Tibial nerve (tissue), 4 donors: ENCODE results near the gene MIEN1. TPM values are rescaled to one million over a fixed set of nuclear protein-coding genes. Genes with fewer than 3 reads are reported as not detected.
A peak's percentile ranks its signal among the peaks of the same experiment; 100 is the strongest.

Experiments
- DNase-seq, 2 donors: peaks; one replicate each; pipeline ENCODE4 v3.0.0-alpha.2; 2019; ENCODE audit warnings: low spot score in 2 of 2
- H3K27ac ChIP-seq, 4 donors: fragments of 200-600 bp; sonication (generic) in 3 of 4; one replicate each; pipeline ENCODE4 v1.5.1; 2017 to 2019; ENCODE audit warnings: mild to moderate bottlenecking in 1 of 4
- H3K27me3 ChIP-seq, 2 donors: fragments of 200-600 bp; sonication (generic) in 1 of 2; one replicate each; pipeline versions ENCODE4 v1.5.1 to v1.6.0; 2017 to 2019
- H3K36me3 ChIP-seq, 3 donors: fragments of 200-600 bp; sonication (generic); one replicate each; pipeline ENCODE4 v1.5.1; 2018 to 2019
- H3K4me1 ChIP-seq, 4 donors: fragments of 200-600 bp; sonication (generic) in 3 of 4; one replicate each; pipeline ENCODE4 v1.5.1; 2017 to 2019
- H3K4me3 ChIP-seq, 4 donors: fragments of 200-600 bp; sonication (generic) in 3 of 4; one replicate each; pipeline ENCODE4 v1.5.1; 2017 to 2019; ENCODE audit warnings: mild to moderate bottlenecking in 1 of 4, moderate library complexity in 1 of 4
- H3K9me3 ChIP-seq, 4 donors: fragments of 200-600 bp; sonication (generic) in 3 of 4; one replicate each; pipeline ENCODE4 v1.5.1; 2017 to 2019
- CTCF ChIP-seq, 5 experiments: fragments of 200-600 bp in 3 of 5; fragments of 450-650 bp in 2 of 5; sonication (generic) in 3 of 5; IDR thresholded peaks; one replicate each; pipeline ENCODE4 v1.5.1; 2016 to 2019; ENCODE audit warnings: antibody characterized with exemption in 5 of 5, mild to moderate bottlenecking in 3 of 5, moderate library complexity in 2 of 5
- EP300 ChIP-seq, 2 donors: sonication (generic); formaldehyde crosslinking; IDR thresholded peaks; one replicate each; pipeline ENCODE4 v1.6.1; 2017; ENCODE audit warnings: antibody characterized with exemption in 2 of 2, mild to moderate bottlenecking in 1 of 2
- POLR2A ChIP-seq, 2 donors: fragments of 450-650 bp; IDR thresholded peaks; one replicate each; pipeline ENCODE4 v1.6.1; 2017; ENCODE audit warnings: antibody characterized with exemption in 2 of 2, mild to moderate bottlenecking in 2 of 2, moderate library complexity in 2 of 2
- WGBS, 2 donors: methylation state at CpG; one replicate each; pipeline ENCODE4 v1.1.5; 2018; 5-methylcytosine and 5-hydroxymethylcytosine counted together
- total RNA-seq, 4 donors: library from RNA; depleted of rRNA; stranded (reverse); fragments of >200 nt; gene quantifications; one replicate each; pipeline ENCODE4 v1.1.0, GENCODE V29; 2016

Gene MIEN1
- total RNA-seq, 4 donors from 2014 or later, result 29.8 to 65.3 (median 43.5) TPM

- peak in 1 of 2 donors; percentile 64 for TF ChIP-seq EP300 (IDR thresholded peaks at IDR 0.05)
- TF ChIP-seq POLR2A (IDR thresholded peaks at IDR 0.05), result no peak
- H3K4me1 ChIP-seq, result peaks cover 0 to 84% (median 55%) of the 10 kb centered on the region in 4 donors
- no peaks in the 10 kb centered on the region for H3K9me3 ChIP-seq
- 39 to 40% methylated on average over 8 of the region's 8 CpGs for WGBS, 2 donors
- peaks cover 0 to 46% (median 7%) of the 10 kb centered on the region in 3 donors for H3K36me3 ChIP-seq
- H3K4me3 ChIP-seq, result peak overlapping the region in 1 of 4 donors; percentile 1
- H3K27me3 ChIP-seq, result no peaks in the 10 kb centered on the region
- H3K27ac ChIP-seq, result peak overlapping the region in 3 of 4 donors; percentile 81 to 97 (median 97)
- DNase-seq, result no peak
Measured at GRCh38 chr17:39706383-39706782, 23.9 kb downstream of the MIEN1 start.

DNA sequence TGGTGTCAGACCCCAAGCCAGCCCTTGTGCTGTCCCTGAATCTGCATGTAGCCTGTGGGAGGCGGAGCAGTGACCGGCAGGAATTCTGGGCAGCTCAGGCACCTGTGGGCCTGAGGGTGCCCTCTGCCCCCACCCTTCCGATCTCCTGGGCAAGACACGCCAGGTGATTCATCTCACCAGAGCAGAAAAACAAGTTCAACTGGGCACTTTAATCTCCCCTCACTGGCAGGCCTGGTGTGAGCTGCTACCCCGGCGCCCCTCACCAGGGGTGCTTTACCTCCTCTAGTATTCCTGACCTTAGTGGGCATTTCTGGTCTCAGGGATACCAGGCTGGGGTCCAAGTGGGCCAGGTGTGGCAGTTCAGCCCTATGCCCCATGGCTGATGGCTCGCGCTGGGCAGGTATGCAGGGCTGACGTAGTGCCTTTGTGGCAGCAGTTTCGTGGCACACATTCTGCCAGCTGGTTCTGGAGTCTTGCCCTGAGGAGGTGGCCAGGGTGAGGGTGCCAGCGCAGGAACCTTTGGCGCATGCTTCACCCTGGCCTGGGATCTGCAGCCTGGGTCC, 24.5 kb downstream of the MIEN1 start:
- H3K9me3 ChIP-seq, result no peaks in the 10 kb centered on the region
- DNase-seq, result no peak
- H3K36me3 ChIP-seq, result peaks cover 0 to 41% (median 7%) of the 10 kb centered on the region in 3 donors
- H3K27me3 ChIP-seq, result no peaks in the 10 kb centered on the region
- H3K4me1 ChIP-seq, result peaks cover 0 to 89% (median 59%) of the 10 kb centered on the region in 4 donors
- H3K4me3 ChIP-seq, result peak overlapping the region in 1 of 4 donors; percentile 1
- peak overlapping the region; percentile 53 to 97 (median 89) for H3K27ac ChIP-seq
- TF ChIP-seq CTCF (IDR thresholded peaks at IDR 0.05) (no peak), POLR2A (IDR thresholded peaks at IDR 0.05) (no peak), EP300 (IDR thresholded peaks at IDR 0.05) (no peak)
- WGBS, 2 donors, result 30 to 45% methylated on average over 11 to 12 of the region's 12 CpGs

GRCh38 chr17:39704821-39705551, 25.3 kb downstream of the MIEN1 start:
- no peaks in the 10 kb centered on the region for H3K9me3 ChIP-seq
- H3K27ac ChIP-seq, result peak overlapping the region; percentile 53 to 97 (median 89)
- DNase-seq, result peak in 1 of 2 donors; percentile 28

DNA sequence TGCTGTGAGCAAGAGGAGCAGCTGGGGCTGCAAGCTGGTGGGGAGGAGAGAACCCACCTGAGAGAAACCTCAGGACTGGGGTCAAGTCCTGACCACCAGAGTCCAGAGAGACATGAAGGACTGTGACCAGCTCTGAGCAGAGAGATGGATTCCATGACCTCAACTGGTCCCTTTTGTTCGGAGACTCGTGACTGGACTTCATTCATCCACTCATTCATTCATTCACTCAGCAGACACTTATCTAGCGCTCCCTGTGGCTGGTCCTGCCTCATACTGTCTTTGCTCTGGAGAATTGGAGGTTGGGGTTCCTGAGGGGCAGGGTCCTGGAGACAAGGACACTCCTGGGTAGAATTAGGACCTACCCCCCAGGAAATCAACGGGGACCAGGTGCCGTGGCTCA, 26.4 kb downstream of the MIEN1 start:
- 70 to 72% methylated on average over 5 of the region's 5 CpGs for WGBS, 2 donors
- no peaks in the 10 kb centered on the region for H3K9me3 ChIP-seq
- H3K36me3 ChIP-seq, result peaks cover 0 to 21% (median 0%) of the 10 kb centered on the region in 3 donors
- no peak for TF ChIP-seq CTCF (IDR thresholded peaks at IDR 0.05)
- TF ChIP-seq EP300 (IDR thresholded peaks at IDR 0.05), result no peak
- TF ChIP-seq POLR2A (IDR thresholded peaks at IDR 0.05), result no peak
- H3K27me3 ChIP-seq, result no peaks in the 10 kb centered on the region
- H3K4me3 ChIP-seq, result no peak overlapping the region
- H3K4me1 ChIP-seq, result peaks cover 0 to 89% (median 60%) of the 10 kb centered on the region in 4 donors
- peak overlapping the region; percentile 53 to 97 (median 89) for H3K27ac ChIP-seq
- DNase-seq, result no peak

More at GRCh38 chr17:39704821-39705551, 25.3 kb downstream of the MIEN1 start:
- WGBS, 2 donors, result 26 to 29% methylated on average over 9 to 11 of the region's 11 CpGs
- H3K4me3 ChIP-seq, result peak overlapping the region in 1 of 4 donors; percentile 19
- TF ChIP-seq EP300 (IDR thresholded peaks at IDR 0.05) (no peak), CTCF (IDR thresholded peaks at IDR 0.05) (peak in 2 of 5 experiments; percentile 59 to 62), POLR2A (IDR thresholded peaks at IDR 0.05) (no peak)
- peaks cover 0 to 32% (median 6%) of the 10 kb centered on the region in 3 donors for H3K36me3 ChIP-seq
- H3K27me3 ChIP-seq, result no peaks in the 10 kb centered on the region
- H3K4me1 ChIP-seq, result peaks cover 0 to 90% (median 60%) of the 10 kb centered on the region in 4 donors

DNA sequence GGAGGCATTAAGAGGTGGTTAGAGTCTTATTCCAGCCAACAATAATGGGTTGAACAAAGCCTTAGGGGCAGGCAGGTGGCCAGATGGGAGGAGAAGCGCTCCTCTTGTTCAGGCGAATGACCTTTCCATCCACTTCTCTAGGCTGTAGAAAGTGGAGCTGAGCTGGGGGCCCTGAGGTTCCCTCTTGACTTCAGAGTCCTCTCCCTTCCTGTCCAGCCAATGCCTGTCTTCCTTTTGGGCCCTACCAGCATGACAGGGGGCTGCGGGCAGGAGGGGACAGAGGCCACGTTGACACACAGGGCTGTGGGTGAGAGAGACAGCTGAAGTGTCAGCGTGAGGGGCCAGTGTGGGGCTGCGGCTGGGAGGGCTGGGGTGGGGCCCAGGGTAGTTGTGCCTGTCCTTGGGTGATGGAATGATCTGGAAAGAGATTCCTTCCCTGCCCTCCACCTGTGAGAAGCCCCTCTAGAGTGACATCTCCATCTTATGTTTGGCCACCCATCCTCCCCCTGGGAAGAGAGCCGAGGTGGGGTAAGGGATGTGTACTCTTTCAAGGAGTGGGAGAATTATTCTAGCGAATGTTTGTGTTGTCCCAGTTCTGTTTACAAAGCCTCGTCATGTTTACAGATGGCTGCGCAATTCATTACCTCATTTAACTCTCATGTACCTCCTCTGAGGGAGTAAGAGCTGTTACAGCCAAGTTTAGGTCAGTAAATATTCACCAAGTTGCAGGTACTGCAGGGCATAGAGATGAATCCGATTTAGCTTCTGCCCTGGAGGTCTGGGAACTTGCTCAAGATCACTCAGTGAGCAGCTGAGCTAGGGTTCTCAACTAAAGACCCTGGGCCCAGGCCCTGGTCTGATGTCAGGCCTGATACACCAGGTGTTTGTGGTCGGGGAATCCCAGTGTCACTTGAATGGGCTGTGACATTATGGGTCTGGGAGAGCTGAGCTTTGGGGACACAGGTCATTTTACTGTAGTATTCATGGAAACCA, 27.1 kb downstream of the MIEN1 start:
- no peaks in the 10 kb centered on the region for H3K9me3 ChIP-seq
- H3K27ac ChIP-seq, result peak overlapping the region; percentile 1 to 97 (median 89)
- TF ChIP-seq EP300 (IDR thresholded peaks at IDR 0.05) (no peak), POLR2A (IDR thresholded peaks at IDR 0.05) (no peak), CTCF (IDR thresholded peaks at IDR 0.05) (no peak)
- DNase-seq, result no peak
- H3K36me3 ChIP-seq, result peaks cover 0 to 14% (median 0%) of the 10 kb centered on the region in 3 donors
- WGBS, 2 donors, result 28 to 33% methylated on average over 12 of the region's 12 CpGs
- no peak overlapping the region for H3K4me3 ChIP-seq
- H3K27me3 ChIP-seq, result no peaks in the 10 kb centered on the region
- H3K4me1 ChIP-seq, result peaks cover 0 to 87% (median 58%) of the 10 kb centered on the region in 4 donors
